ENCODE measurements around the gene ACHE.
"Not testable (repeated sequence)": the region's sequence is repeated elsewhere in the genome, so short reads cannot be mapped to it uniquely, and the experiment has no call there.

Gene ACHE

GRCh38 chr7:100895701-100895955 is at the start of gene ACHE:
ACHE (minus strand) TSS chr7:100895888; CDS start chr7:100894232, 1,656 bp downstream.
- DNase-seq (ENCODE audit: low read depth, low spot score), result no peak

- no peak for DNase-seq (ENCODE audit: low read depth, low spot score)
Observed at GRCh38 chr7:100944138-100944537, 48.5 kb upstream of the ACHE start.

- no peak for DNase-seq (ENCODE audit: low read depth, low spot score)
Observed at GRCh38 chr7:100943693-100944092, 48.0 kb upstream of the ACHE start.

- DNase-seq (ENCODE audit: low read depth, low spot score), result no peak
Observed at GRCh38 chr7:100942045-100942774, 46.5 kb upstream of the ACHE start.

GRCh38 chr7:100936167-100936566 is 40.5 kb upstream of the ACHE start:
- DNase-seq (ENCODE audit: low read depth, low spot score), result not testable (repeated sequence)

GRCh38 chr7:100935381-100935780 is 39.7 kb upstream of the ACHE start:
- not testable (repeated sequence) for DNase-seq (ENCODE audit: low read depth, low spot score)

- DNase-seq (ENCODE audit: low read depth, low spot score), result no peak
Observed at GRCh38 chr7:100933734-100934133, 38.0 kb upstream of the ACHE start.

GRCh38 chr7:100929808-100930174 is 34.1 kb upstream of the ACHE start:
- no peak for DNase-seq (ENCODE audit: low read depth, low spot score)

GRCh38 chr7:100923616-100924015 is 27.9 kb upstream of the ACHE start:
- not testable (repeated sequence) for DNase-seq (ENCODE audit: low read depth, low spot score)

GRCh38 chr7:100921039-100921438 is 25.4 kb upstream of the ACHE start:
- DNase-seq (ENCODE audit: low read depth, low spot score), result no peak

GRCh38 chr7:100919779-100920437 is 24.2 kb upstream of the ACHE start:
- not testable (repeated sequence) for DNase-seq (ENCODE audit: low read depth, low spot score)

- not testable (repeated sequence) for DNase-seq (ENCODE audit: low read depth, low spot score)
Observed at GRCh38 chr7:100919335-100919734, 23.6 kb upstream of the ACHE start.

- DNase-seq (ENCODE audit: low read depth, low spot score), result no peak
Observed at GRCh38 chr7:100914879-100915447, 19.3 kb upstream of the ACHE start.

- DNase-seq (ENCODE audit: low read depth, low spot score), result no peak
Observed at GRCh38 chr7:100914208-100914878, 18.7 kb upstream of the ACHE start.

GRCh38 chr7:100911484-100911883 is 15.8 kb upstream of the ACHE start:
- no peak for DNase-seq (ENCODE audit: low read depth, low spot score)

GRCh38 chr7:100910443-100910842 is 14.8 kb upstream of the ACHE start:
- not testable (repeated sequence) for DNase-seq (ENCODE audit: low read depth, low spot score)

GRCh38 chr7:100908512-100908911 is 12.8 kb upstream of the ACHE start:
- DNase-seq (ENCODE audit: low read depth, low spot score), result no peak

GRCh38 chr7:100902638-100903037 is 7.0 kb upstream of the ACHE start:
- no peak for DNase-seq (ENCODE audit: low read depth, low spot score)

- DNase-seq (ENCODE audit: low read depth, low spot score), result no peak
Observed at GRCh38 chr7:100901921-100902332, 6.2 kb upstream of the ACHE start.

- no peak for DNase-seq (ENCODE audit: low read depth, low spot score)
Observed at GRCh38 chr7:100900978-100901377, 5.3 kb upstream of the ACHE start.

GRCh38 chr7:100899432-100899831 is 3.7 kb upstream of the ACHE start:
- DNase-seq (ENCODE audit: low read depth, low spot score), result no peak

- no peak for DNase-seq (ENCODE audit: low read depth, low spot score)
Observed at GRCh38 chr7:100897772-100898454, 2.2 kb upstream of the ACHE start.

All from ELF-1 (cell line).